Fibroblast of lung (primary cell): ENCODE data around the gene ERI3.

Experiments used
- CTCF ChIP-seq, 2 donors: IDR thresholded peaks in 1 of 2; conservative IDR thresholded peaks in 1 of 2; 1 replicate in 1 of 2; 2 replicates in 1 of 2; pipeline ENCODE4 v1.5.1; 2011 to 2012; ENCODE audit warnings: low read length in 2 of 2, control low read depth in 1 of 2, inconsistent platforms in 1 of 2, low read depth in 1 of 2, mild to moderate bottlenecking in 1 of 2
- EZH2 ChIP-seq: IDR thresholded peaks from 2 replicates; pipeline ENCODE4 v1.5.1; 2012; ENCODE audit warnings: low read length, control low read depth, mild to moderate bottlenecking; ENCODE audit errors: missing control alignments

DNA sequence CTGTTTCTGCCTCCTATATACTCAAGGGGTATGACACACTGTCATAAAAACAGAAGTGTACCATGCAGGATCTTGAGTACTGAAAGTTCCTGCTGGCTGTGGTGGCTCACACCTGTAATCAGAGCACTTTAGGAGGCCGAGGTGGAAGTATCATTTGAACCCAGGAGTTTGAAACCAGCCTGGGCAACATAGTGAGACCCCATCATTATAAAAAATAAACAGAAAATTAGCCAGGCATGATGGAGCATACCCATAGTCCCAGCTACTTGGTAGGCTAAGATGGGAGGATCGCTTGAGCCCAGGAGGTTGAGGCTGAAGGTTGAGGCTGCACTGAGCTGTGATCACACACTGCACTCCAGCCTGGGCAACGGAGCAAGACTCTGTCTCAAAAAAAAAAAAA, 20.1 kb downstream of the ERI3 start:
- TF ChIP-seq CTCF (conservative IDR thresholded peaks at IDR 0.05 in 1 of 2, IDR thresholded peaks at IDR 0.05 in 1 of 2; ENCODE audit: low read depth in 1 of 2, low read length in 2 of 2) = no peak
- TF ChIP-seq EZH2 = no peak
